Activated B cell treated with CpG ODN at 0.5 μM for 24 hours (primary cell): Measurements from ENCODE around the gene SV2B. TPM values are rescaled to one million over a fixed set of nuclear protein-coding genes. Genes with fewer than 3 reads are reported as not detected.

Experiments used
- ATAC-seq: fragments of 200-7000 bp; cut with Tn5 transposase; one replicate; pipeline ENCODE4 v1.10.0; 2021; ENCODE audit warnings: low read depth, mild to moderate bottlenecking, moderate library complexity
- CTCF ChIA-PET: fragments of 350-600 bp; sonication (Branson Sonifier 250); formaldehyde crosslinking; loops from one replicate; lab custom pipeline; 2021; ENCODE audit warnings: antibody characterized with exemption; lab: Charles Lee
- POLR2A ChIA-PET: fragments of 350-600 bp; sonication (Branson Sonifier 250); formaldehyde crosslinking; loops from one replicate; lab custom pipeline; 2021; ENCODE audit warnings: antibody characterized with exemption; lab: Charles Lee
- DNase-seq: peaks from one replicate; pipeline ENCODE4 v3.0.0; 2022
- H3K27ac Mint-ChIP-seq: one replicate; pipeline ENCODE4 v1.8.0; 2020; ENCODE audit warnings: mixed read lengths
- H3K27me3 Mint-ChIP-seq: one replicate; pipeline ENCODE4 v1.8.0; 2021; ENCODE audit warnings: mixed read lengths
- H3K36me3 Mint-ChIP-seq: one replicate; pipeline ENCODE4 v1.8.0; 2021; ENCODE audit warnings: low read depth, mixed read lengths
- H3K4me1 Mint-ChIP-seq: one replicate; pipeline ENCODE4 v1.8.0; 2021; ENCODE audit warnings: mixed read lengths
- H3K4me3 Mint-ChIP-seq: one replicate; pipeline ENCODE4 v1.8.0; 2020; ENCODE audit warnings: mild to moderate bottlenecking, mixed read lengths
- H3K9me3 Mint-ChIP-seq: one replicate; pipeline ENCODE4 v1.8.0; 2020; ENCODE audit warnings: mixed read lengths
- CTCF ChIP-seq: fragments of 200-600 bp; IDR thresholded peaks from one replicate; pipeline ENCODE4 v1.8.0; 2022; ENCODE audit warnings: antibody characterized with exemption, mild to moderate bottlenecking
- intact Hi-C: fragments of 100-400 bp; cut with micrococcal nuclease; formaldehyde crosslinking; loops from one replicate; pipeline ENCODE4 v1.15.1; 2024
- total RNA-seq: library from RNA; stranded (reverse); gene quantifications from 2 replicates; pipeline ENCODE4 v1.2.3, GENCODE V29; 2022

Gene SV2B
- total RNA-seq, 1 donor from 2014 or later, result not detected

GRCh38 chr15:91227766-91228165 lies 127.7 kb downstream of the SV2B start:
- no peaks in the 10 kb centered on the region for H3K4me1 Mint-ChIP-seq
- TF ChIP-seq CTCF, result no peak
- intact Hi-C loops, result no loop called here
- no peaks in the 10 kb centered on the region for H3K36me3 Mint-ChIP-seq
- ChIA-PET POLR2A (no interaction called here), CTCF (no interaction called here)
- H3K27me3 Mint-ChIP-seq, result peaks cover 22% of the 10 kb centered on the region
- ATAC-seq (no peak), DNase-seq (no peak)
- H3K4me3 Mint-ChIP-seq, result no peak overlapping the region
- no peak overlapping the region for H3K27ac Mint-ChIP-seq
- no peaks in the 10 kb centered on the region for H3K9me3 Mint-ChIP-seq

- Mint-ChIP-seq H3K27me3 (peaks cover 23% of the 10 kb centered on the region), H3K36me3 (no peaks in the 10 kb centered on the region), H3K27ac (no peak overlapping the region), H3K4me3 (no peak overlapping the region), H3K9me3 (no peaks in the 10 kb centered on the region), H3K4me1 (no peaks in the 10 kb centered on the region)
- intact Hi-C loops, result no loop called here
- ChIA-PET CTCF (no interaction called here), POLR2A (no interaction called here)
- DNase-seq (no peak), ATAC-seq (no peak)
- no peak for TF ChIP-seq CTCF
These were observed 128.3 kb downstream of the SV2B start for GRCh38 chr15:91228383-91228782.

GRCh38 chr15:91228890-91229289 lies 128.8 kb downstream of the SV2B start:
- H3K27ac Mint-ChIP-seq, result no peak overlapping the region
- H3K4me3 Mint-ChIP-seq, result no peak overlapping the region
- ChIA-PET POLR2A (no interaction called here), CTCF (no interaction called here)
- no peaks in the 10 kb centered on the region for H3K9me3 Mint-ChIP-seq
- no peak for TF ChIP-seq CTCF
- ATAC-seq (no peak), DNase-seq (no peak)
- no peaks in the 10 kb centered on the region for H3K36me3 Mint-ChIP-seq
- intact Hi-C loops, result no loop called here
- H3K27me3 Mint-ChIP-seq, result peaks cover 23% of the 10 kb centered on the region
- H3K4me1 Mint-ChIP-seq, result no peaks in the 10 kb centered on the region

GRCh38 chr15:91231703-91232102 lies 131.6 kb downstream of the SV2B start:
- CTCF ChIA-PET, result no interaction called here
- DNase-seq, result no peak
- Mint-ChIP-seq H3K4me3 (no peak overlapping the region), H3K4me1 (no peaks in the 10 kb centered on the region), H3K36me3 (no peaks in the 10 kb centered on the region), H3K27me3 (peaks cover 24% of the 10 kb centered on the region), H3K9me3 (no peaks in the 10 kb centered on the region), H3K27ac (no peak overlapping the region)
- POLR2A ChIA-PET, result no interaction called here
- ATAC-seq, result no peak
- intact Hi-C loops, result no loop called here
- no peak for TF ChIP-seq CTCF

GRCh38 chr15:91234759-91235158 lies 134.7 kb downstream of the SV2B start:
- no peaks in the 10 kb centered on the region for H3K4me1 Mint-ChIP-seq

More at GRCh38 chr15:91234759-91235158, 134.7 kb downstream of the SV2B start:
- Mint-ChIP-seq H3K36me3 (no peaks in the 10 kb centered on the region), H3K9me3 (no peaks in the 10 kb centered on the region), H3K27me3 (peaks cover 25% of the 10 kb centered on the region), H3K27ac (no peak overlapping the region), H3K4me3 (no peak overlapping the region)
- CTCF ChIA-PET, result no interaction called here
- no peak for ATAC-seq
- no peak for TF ChIP-seq CTCF
- intact Hi-C loops, result no loop called here
- DNase-seq, result no peak
- POLR2A ChIA-PET, result no interaction called here
